ENCODE results near the gene LILRA5. TPM values are rescaled to one million over a fixed set of nuclear protein-coding genes. Genes with fewer than 3 reads are reported as not detected.

LILRA5 gene
- polyA plus RNA-seq, 1 of the 3 experiments (the other 2 are of a cell fraction), result not detected

DNA sequence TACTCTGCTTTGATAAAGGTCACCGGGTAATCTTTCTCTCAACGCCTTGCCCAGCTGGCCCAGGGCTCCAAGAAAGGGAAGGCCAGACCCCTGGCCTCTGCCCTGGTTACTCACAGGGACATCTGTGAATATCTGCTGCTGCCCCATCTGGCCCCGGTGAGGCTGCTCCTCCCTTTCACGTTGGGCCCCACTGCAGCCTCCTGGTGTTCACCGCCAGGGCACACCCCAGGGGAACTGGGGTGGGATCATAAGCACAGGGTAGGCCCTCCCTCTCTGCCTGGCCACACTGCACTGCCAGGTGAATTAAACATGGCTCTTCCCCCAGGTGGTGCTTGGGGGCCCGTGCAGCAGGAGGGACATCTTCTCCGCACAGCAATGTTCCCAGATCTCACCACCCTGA lies 39.1 kb upstream of the LILRA5 start (continued):
- TF ChIP-seq, protein P1, sequence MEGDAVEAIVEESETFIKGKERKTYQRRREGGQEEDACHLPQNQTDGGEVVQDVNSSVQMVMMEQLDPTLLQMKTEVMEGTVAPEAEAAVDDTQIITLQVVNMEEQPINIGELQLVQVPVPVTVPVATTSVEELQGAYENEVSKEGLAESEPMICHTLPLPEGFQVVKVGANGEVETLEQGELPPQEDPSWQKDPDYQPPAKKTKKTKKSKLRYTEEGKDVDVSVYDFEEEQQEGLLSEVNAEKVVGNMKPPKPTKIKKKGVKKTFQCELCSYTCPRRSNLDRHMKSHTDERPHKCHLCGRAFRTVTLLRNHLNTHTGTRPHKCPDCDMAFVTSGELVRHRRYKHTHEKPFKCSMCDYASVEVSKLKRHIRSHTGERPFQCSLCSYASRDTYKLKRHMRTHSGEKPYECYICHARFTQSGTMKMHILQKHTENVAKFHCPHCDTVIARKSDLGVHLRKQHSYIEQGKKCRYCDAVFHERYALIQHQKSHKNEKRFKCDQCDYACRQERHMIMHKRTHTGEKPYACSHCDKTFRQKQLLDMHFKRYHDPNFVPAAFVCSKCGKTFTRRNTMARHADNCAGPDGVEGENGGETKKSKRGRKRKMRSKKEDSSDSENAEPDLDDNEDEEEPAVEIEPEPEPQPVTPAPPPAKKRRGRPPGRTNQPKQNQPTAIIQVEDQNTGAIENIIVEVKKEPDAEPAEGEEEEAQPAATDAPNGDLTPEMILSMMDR (IDR thresholded peaks at IDR 0.05), result no peak

DNA sequence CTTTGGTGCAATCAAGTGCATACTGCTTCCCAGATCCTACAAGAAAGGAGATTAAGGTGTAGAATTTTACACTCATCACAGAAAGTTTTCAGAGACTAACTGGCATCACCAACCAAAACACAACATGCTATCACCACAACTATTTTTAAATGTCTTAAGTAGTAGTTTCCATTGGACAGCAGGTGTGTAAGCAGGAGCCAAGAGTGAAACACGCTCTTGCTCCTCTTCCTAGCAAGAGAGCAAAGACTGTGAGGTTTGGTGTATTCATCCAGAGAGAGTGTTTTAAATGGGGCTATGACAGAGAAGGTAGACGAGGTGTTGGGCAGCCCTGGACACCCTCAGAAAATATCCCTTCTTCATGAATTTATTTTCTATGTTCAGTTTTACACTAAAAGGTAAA lies 38.5 kb upstream of the LILRA5 start:
- Histone ChIP-seq H3F3A (replicated peaks; ENCODE audit: insufficient read depth) (no peaks in the 10 kb centered on the region), H3K4me3 (ENCODE audit: low read depth in 2 of 2, low read length in 1 of 2) (no peak overlapping the region), H3K4me1 (ENCODE audit: control insufficient read depth in 1 of 2, insufficient read depth in 2 of 2, low read depth in 1 of 2, low read length in 1 of 2) (no peaks in the 10 kb centered on the region), H3K79me2 (ENCODE audit: insufficient read depth) (no peaks in the 10 kb centered on the region), H2AFZ (ENCODE audit: low read depth) (no peak overlapping the region), H3K9me2 (no peaks in the 10 kb centered on the region), H4K20me1 (ENCODE audit: insufficient read depth) (no peaks in the 10 kb centered on the region), H3K9me3 (no peaks in the 10 kb centered on the region), H3K4me2 (no peak overlapping the region), H3K36me3 (replicated peaks in 1 of 2; ENCODE audit: control insufficient read depth in 1 of 2, insufficient read depth in 2 of 2, low read length in 1 of 2) (no peaks in the 10 kb centered on the region), H3K9ac (no peak overlapping the region), H3K27ac (ENCODE audit: low read depth in 2 of 2, low read length in 1 of 2) (no peak overlapping the region), H3K27me3 (ENCODE audit: insufficient read depth) (peaks cover 52% of the 10 kb centered on the region)
- 6% methylated on average over 2 of the region's 2 CpGs for WGBS (ENCODE audit: low lambda C conversion rate)
- CTCF ChIA-PET, result no interaction called here
- TF ChIP-seq TEAD4 (IDR thresholded peaks at IDR 0.05; ENCODE audit: borderline replicate concordance, insufficient read depth), result no peak
- TF ChIP-seq, protein P2, sequence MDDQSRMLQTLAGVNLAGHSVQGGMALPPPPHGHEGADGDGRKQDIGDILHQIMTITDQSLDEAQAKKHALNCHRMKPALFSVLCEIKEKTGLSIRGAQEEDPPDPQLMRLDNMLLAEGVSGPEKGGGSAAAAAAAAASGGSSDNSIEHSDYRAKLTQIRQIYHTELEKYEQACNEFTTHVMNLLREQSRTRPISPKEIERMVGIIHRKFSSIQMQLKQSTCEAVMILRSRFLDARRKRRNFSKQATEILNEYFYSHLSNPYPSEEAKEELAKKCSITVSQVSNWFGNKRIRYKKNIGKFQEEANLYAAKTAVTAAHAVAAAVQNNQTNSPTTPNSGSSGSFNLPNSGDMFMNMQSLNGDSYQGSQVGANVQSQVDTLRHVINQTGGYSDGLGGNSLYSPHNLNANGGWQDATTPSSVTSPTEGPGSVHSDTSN (IDR thresholded peaks at IDR 0.05), result no peak
- TF ChIP-seq, protein P3, sequence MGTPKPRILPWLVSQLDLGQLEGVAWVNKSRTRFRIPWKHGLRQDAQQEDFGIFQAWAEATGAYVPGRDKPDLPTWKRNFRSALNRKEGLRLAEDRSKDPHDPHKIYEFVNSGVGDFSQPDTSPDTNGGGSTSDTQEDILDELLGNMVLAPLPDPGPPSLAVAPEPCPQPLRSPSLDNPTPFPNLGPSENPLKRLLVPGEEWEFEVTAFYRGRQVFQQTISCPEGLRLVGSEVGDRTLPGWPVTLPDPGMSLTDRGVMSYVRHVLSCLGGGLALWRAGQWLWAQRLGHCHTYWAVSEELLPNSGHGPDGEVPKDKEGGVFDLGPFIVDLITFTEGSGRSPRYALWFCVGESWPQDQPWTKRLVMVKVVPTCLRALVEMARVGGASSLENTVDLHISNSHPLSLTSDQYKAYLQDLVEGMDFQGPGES (IDR thresholded peaks at IDR 0.05; ENCODE audit: low read depth, low read length), result no peak
- TF ChIP-seq, protein P4, sequence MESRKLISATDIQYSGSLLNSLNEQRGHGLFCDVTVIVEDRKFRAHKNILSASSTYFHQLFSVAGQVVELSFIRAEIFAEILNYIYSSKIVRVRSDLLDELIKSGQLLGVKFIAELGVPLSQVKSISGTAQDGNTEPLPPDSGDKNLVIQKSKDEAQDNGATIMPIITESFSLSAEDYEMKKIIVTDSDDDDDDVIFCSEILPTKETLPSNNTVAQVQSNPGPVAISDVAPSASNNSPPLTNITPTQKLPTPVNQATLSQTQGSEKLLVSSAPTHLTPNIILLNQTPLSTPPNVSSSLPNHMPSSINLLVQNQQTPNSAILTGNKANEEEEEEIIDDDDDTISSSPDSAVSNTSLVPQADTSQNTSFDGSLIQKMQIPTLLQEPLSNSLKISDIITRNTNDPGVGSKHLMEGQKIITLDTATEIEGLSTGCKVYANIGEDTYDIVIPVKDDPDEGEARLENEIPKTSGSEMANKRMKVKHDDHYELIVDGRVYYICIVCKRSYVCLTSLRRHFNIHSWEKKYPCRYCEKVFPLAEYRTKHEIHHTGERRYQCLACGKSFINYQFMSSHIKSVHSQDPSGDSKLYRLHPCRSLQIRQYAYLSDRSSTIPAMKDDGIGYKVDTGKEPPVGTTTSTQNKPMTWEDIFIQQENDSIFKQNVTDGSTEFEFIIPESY (IDR thresholded peaks at IDR 0.05; ENCODE audit: borderline replicate concordance, low read depth), result no peak
- TF ChIP-seq, protein P5, sequence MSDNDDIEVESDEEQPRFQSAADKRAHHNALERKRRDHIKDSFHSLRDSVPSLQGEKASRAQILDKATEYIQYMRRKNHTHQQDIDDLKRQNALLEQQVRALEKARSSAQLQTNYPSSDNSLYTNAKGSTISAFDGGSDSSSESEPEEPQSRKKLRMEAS (IDR thresholded peaks at IDR 0.05; ENCODE audit: low read depth), result no peak
- TF ChIP-seq RFX5 (IDR thresholded peaks at IDR 0.05; ENCODE audit: low read length), result no peak
- TF ChIP-seq SMC3 (IDR thresholded peaks at IDR 0.05; ENCODE audit: low read depth, low read length), result no peak
- TF ChIP-seq FOXM1 (IDR thresholded peaks at IDR 0.05; ENCODE audit: low read depth), result no peak
- POLR2A ChIA-PET, result no interaction called here
- no peak for DNase-seq

All from SK-N-SH (cell line).